Osteoblast (primary cell): ENCODE results near the gene CANX. TPM values are rescaled to one million over a fixed set of nuclear protein-coding genes. Genes with fewer than 3 reads are reported as not detected.
A peak's percentile ranks its signal among the peaks of the same experiment; 100 is the strongest.
"Not testable (repeated sequence)": the region's sequence is repeated elsewhere in the genome, so short reads cannot be mapped to it uniquely, and the experiment has no call there.

Experiments
- DNase-seq: peaks from one replicate; pipeline ENCODE4 v3.0.0; 2011; ENCODE audit warnings: low spot score, mixed read lengths; ENCODE audit not compliant: insufficient read length; ENCODE audit errors: missing footprints
- H2AFZ ChIP-seq: 2 replicates; pipeline ENCODE4 v1.6.0; 2011; ENCODE audit warnings: mild to moderate bottlenecking, low read length
- H3K27ac ChIP-seq: 2 replicates; pipeline ENCODE4 v1.5.1; 2011; ENCODE audit warnings: mild to moderate bottlenecking, low read depth, low read length, moderate library complexity
- H3K27me3 ChIP-seq: 2 replicates; pipeline ENCODE4 v1.6.0; 2012; ENCODE audit warnings: mild to moderate bottlenecking, control low read depth, inconsistent platforms, low read length, moderate library complexity; ENCODE audit not compliant: insufficient read depth
- H3K36me3 ChIP-seq: 2 replicates; pipeline ENCODE4 v1.5.1; 2011; ENCODE audit warnings: mild to moderate bottlenecking, low read length, control low read depth, moderate library complexity; ENCODE audit not compliant: insufficient read depth
- H3K4me1 ChIP-seq: 2 replicates; pipeline ENCODE4 v1.5.1; 2011; ENCODE audit warnings: mild to moderate bottlenecking, low read length, control low read depth, moderate library complexity; ENCODE audit not compliant: insufficient read depth
- H3K4me2 ChIP-seq: 2 replicates; pipeline ENCODE4 v1.6.0; 2011; ENCODE audit warnings: mild to moderate bottlenecking, low read length; ENCODE audit not compliant: insufficient read depth
- H3K4me3 ChIP-seq: fragments of 200-600 bp; sonication (generic); 3 replicates; pipeline ENCODE4 v1.5.1; 2012; ENCODE audit warnings: mild to moderate bottlenecking, low read length, inconsistent platforms; ENCODE audit not compliant: insufficient read depth
- H3K79me2 ChIP-seq: 2 replicates; pipeline ENCODE4 v1.6.0; 2012; ENCODE audit warnings: mild to moderate bottlenecking, low read length, control low read depth, inconsistent platforms; ENCODE audit not compliant: insufficient read depth
- H3K9me3 ChIP-seq: 2 replicates; pipeline ENCODE4 v1.5.1; 2011; ENCODE audit warnings: low read depth, low read length, control low read depth
- H4K20me1 ChIP-seq: 2 replicates; pipeline ENCODE4 v1.6.0; 2012; ENCODE audit warnings: mild to moderate bottlenecking, low read length, control low read depth; ENCODE audit not compliant: insufficient read depth
- CTCF ChIP-seq: IDR thresholded peaks from 2 replicates; pipeline ENCODE4 v1.5.1; 2011; ENCODE audit warnings: mild to moderate bottlenecking, low read depth, low read length, moderate library complexity; ENCODE audit errors: extremely low read depth
- total RNA-seq: library from RNA; depleted of rRNA; stranded (reverse); fragments of >200 nt; gene quantifications from 2 replicates; pipeline ENCODE4 v1.2.3, GENCODE V29; 2012

The CANX gene
- total RNA-seq, 1 donor: 698 TPM

DNA sequence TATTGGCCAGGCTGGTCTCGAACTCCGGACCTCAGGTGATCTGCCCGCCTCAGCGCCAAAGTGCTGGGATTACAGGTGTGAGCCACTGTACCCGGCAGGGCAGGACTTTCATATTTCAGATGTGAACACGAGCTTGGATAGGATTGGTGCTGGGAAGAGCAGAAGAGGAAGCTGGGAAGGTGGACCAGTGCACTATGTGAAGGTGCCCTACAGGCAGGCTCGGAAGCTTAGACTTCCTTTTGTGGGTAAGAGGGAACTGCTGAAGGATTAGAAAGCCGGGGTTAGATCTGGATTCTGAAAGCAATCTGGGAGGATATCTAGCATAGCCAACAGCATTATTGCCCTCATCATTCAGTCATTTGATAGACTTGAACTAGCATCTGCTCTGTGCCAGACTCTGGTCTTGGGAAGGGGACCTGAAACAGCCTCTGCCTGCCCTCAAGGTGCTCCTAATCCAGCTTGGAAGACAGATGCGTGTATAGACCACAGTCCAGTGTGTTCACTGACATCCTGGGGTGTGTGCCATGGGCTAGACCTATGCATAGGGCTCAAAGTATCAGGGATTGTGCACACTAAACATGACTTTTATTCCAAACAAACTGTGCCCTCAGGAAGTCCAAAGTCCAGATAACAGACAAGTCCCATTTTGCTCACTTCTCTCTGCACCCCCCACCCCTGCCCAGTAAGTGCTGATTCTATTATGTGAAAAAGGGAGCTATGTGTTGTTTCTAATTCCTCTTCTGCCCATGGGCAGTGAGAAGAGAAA, 18.6 kb upstream of the CANX start:
- H3K36me3 ChIP-seq: no peaks in the 10 kb centered on the region
- H4K20me1 ChIP-seq: no peaks in the 10 kb centered on the region
- DNase-seq: no peak
- no peaks in the 10 kb centered on the region for H3K9me3 ChIP-seq
- no peaks in the 10 kb centered on the region for H3K27me3 ChIP-seq
- H3K4me1 ChIP-seq: peaks cover 12% of the 10 kb centered on the region
- H3K4me2 ChIP-seq: no peak overlapping the region
- no peak overlapping the region for H3K27ac ChIP-seq
- H3K79me2 ChIP-seq: peaks cover 25% of the 10 kb centered on the region
- H2AFZ ChIP-seq: no peak overlapping the region
- H3K4me3 ChIP-seq: no peak overlapping the region
- TF ChIP-seq CTCF: no peak

DNA sequence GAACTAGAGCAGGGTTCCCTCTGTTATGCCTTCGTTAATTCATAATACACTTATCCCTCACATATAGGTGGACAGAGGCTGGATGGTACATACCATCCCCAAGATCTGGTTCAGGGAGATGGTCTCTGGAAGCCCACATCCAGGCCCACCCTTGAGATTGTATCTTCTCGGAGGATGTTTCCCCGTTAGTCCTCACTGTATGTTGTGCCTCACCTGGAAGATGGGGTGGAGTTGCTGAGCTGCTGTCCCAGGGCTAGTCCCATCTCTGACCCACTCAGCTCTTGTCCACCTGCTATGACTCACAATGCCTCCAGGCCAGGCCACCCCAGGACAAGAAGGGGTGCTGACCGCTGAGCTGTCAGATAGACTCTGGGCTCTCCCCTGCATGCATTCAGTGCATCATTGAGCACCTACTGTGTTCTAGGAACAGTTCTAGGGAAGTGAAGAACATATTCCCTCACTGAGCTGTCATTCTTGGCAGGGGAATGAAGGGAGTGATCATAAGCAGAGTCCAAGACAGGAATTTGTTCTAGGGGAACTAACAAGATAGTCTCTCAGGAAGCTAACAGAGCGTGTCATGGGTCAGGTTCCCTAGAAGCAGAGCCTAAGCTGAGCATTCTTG, 17.9 kb upstream of the CANX start, which contains the start of gene CBY3:
CBY3 (minus strand) TSS at position 255 of the 622 bp plus-strand sequence; CDS start at position 139, 116 bp downstream.
- Histone ChIP-seq H3K27me3 (no peaks in the 10 kb centered on the region), H3K9me3 (no peaks in the 10 kb centered on the region), H3K4me2 (no peak within 1 kb of the TSS), H3K36me3 (no peaks in the 10 kb centered on the region), H3K27ac (no peak within 1 kb of the TSS), H2AFZ (no peak within 1 kb of the TSS), H4K20me1 (no peaks in the 10 kb centered on the region), H3K4me1 (peaks cover 12% of the 10 kb centered on the region), H3K4me3 (no peak within 1 kb of the TSS), H3K79me2 (peaks cover 25% of the 10 kb centered on the region)
- peak; percentile 78 for DNase-seq
- no peak for TF ChIP-seq CTCF

GRCh38 chr5:179689212-179689611, 9.6 kb upstream of the CANX start:
- not testable (repeated sequence) for H3K4me3 ChIP-seq

GRCh38 chr5:179694561-179694960, 4.2 kb upstream of the CANX start:
- H3K4me3 ChIP-seq: no peak overlapping the region
- H3K36me3 ChIP-seq: no peaks in the 10 kb centered on the region
- H4K20me1 ChIP-seq: peaks cover 4% of the 10 kb centered on the region
- no peaks in the 10 kb centered on the region for H3K27me3 ChIP-seq
- H3K9me3 ChIP-seq: no peaks in the 10 kb centered on the region
- no peak overlapping the region for H3K27ac ChIP-seq
- H3K4me2 ChIP-seq: no peak overlapping the region
- H3K79me2 ChIP-seq: peaks cover 10% of the 10 kb centered on the region
- H2AFZ ChIP-seq: no peak overlapping the region
- H3K4me1 ChIP-seq: peaks cover 5% of the 10 kb centered on the region
- DNase-seq: peak; percentile 31
- no peak for TF ChIP-seq CTCF

More at GRCh38 chr5:179689212-179689611, 9.6 kb upstream of the CANX start:
- not testable (repeated sequence) for H4K20me1 ChIP-seq, H3K4me2 ChIP-seq, H3K79me2 ChIP-seq, H2AFZ ChIP-seq, H3K36me3 ChIP-seq, H3K27ac ChIP-seq, H3K27me3 ChIP-seq, H3K4me1 ChIP-seq, DNase-seq, H3K9me3 ChIP-seq
